SH-SY5Y (cell line): ENCODE results near the gene COMMD1.

Experiments used
- GATA2 ChIP-seq: IDR thresholded peaks from 2 replicates; pipeline ENCODE4 v1.6.1; 2011; ENCODE audit warnings: mild to moderate bottlenecking, low read depth, low read length
- GATA3 ChIP-seq: IDR thresholded peaks from 2 replicates; pipeline ENCODE4 v1.6.1; 2011; ENCODE audit warnings: low read depth, mild to moderate bottlenecking, low read length, moderate library complexity

DNA sequence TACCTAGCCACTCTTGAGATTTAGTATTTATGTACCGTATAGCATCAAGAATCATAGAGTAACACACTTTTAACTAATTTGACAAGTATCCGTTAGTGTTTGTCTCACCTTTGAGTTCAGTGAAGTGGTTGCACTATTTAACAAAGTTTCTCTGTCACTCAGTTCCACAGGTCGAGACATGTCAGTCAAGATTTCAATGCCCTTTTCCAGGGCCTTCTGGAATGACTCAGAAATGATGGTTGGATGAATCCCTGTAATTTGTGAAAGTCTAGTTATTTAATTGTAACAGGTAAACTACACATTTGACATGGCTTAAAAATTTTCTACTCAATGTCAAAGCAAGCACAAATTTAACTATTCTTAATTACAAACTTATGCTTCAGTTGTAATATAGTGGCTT lies 26.7 kb upstream of the COMMD1 start:
- TF ChIP-seq GATA2 (no peak), GATA3 (no peak)
